Amygdala (tissue), 56 donors: Measurements from ENCODE around the gene ARHGEF33.

Source experiments
- DNase-seq, 56 donors: peaks; one replicate each; lab custom pipeline; 2025; lab: John Stamatoyannopoulos, UW

ARHGEF33 gene

DNA sequence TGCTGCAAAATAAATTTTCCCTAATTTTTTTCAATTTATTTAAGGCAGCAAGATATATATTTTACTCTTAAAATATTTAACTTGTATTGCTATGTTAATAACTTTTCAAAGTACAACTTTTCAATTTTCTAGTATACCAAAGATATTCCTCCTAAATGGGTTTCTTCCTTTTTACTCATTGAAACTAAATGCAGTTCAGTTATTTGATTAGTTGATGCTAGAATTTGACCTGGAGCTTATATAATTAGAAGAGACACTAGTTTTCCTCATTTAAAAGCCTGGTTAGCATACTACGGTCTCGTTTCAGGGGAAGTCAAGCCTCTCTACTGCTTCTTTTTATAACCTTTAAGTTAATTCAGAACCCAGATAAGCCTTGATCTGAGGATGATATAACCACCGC lies at the start of gene ARHGEF33:
TSS of gene ARHGEF33 (plus strand) at position 301 of the 400 bp plus-strand sequence. CDS start 29,573 bp downstream, outside the sequence.
- no peak for DNase-seq

DNA sequence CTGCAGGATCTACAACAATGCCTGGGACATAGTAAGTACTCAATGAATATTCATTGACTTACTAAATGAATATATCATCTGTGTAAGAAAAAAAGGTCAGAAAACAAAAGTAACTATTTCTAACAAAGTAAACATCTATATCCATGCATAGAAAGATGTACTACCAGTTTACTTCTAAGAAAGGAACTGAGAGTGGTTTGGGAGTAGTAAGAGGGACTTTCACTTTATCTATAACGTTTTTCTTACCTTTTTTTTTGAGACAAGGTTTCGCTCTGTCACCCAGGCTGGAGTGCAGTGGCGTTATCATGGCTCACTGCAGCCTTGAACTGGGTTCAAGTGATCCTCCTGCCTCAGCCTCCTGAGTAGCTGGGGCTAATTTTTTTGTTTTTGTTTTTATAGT lies 39.6 kb upstream of the ARHGEF33 start:
- no peak for DNase-seq

DNA sequence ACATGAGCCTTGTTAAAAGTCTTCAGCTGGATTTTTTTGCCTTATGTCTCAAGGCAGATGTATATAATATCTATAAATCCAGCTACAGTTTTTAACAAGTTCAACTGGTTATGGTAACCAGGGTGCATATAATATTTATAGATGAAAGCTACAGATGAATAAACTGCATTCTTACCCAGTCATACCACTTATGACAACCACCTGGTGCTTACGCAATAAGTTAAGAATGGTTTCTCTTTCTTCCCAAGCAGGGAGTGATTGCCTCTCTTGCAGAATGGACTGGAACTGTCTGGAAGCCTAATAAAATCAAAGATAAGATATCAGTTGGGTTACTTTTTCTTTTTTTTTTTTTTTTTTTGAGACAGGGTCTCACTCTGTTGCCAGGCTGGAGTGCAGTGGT lies 33.5 kb upstream of the ARHGEF33 start:
- no peak for DNase-seq

DNA sequence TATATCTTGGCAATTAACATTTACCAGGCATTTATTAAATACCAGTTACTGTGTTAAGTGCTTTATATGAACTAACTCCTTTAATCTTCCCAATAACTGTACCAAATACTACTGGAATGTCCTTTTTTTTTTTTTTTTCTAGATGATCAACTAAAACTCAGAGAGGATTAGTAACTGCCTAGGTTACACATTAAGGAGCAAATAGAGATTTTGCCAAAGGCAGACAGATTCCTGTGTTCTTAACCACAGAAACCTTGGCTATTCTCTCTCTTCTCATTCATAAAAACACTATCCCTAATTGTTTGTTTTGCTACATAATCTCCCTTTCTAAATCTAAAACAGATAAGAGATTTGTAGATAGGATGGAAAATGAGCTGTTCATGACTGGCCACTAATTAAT lies 27.2 kb upstream of the ARHGEF33 start:
- DNase-seq: no peak

DNA sequence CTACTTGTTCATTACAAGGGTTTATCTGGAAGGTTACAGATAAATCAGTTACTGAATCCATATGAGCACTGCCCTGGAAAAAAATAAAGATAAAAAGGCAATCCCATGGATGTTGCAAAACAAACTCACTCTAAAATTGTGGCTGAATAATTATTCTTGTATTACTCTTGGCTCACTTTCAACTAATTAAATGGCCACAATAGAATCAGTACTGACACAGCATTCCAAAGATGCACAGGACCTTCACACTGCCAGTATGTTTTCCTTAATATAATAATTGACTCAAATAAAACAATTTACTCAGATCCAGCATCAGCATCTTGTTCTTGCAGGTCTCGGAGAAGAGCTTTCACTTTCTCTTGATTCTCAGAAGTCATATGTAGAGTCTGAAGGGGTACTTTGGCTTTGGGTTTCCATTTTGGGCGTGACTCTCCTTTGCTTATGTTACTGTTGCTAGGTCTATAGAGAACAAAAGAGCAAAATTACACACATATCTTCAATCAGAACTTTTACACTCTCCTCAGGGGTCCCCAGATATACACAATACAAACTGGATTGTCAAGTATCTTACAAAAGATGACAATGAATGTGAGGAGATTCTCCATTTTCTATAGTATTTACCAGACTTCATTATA lies 26.5 kb upstream of the ARHGEF33 start:
- no peak for DNase-seq

DNA sequence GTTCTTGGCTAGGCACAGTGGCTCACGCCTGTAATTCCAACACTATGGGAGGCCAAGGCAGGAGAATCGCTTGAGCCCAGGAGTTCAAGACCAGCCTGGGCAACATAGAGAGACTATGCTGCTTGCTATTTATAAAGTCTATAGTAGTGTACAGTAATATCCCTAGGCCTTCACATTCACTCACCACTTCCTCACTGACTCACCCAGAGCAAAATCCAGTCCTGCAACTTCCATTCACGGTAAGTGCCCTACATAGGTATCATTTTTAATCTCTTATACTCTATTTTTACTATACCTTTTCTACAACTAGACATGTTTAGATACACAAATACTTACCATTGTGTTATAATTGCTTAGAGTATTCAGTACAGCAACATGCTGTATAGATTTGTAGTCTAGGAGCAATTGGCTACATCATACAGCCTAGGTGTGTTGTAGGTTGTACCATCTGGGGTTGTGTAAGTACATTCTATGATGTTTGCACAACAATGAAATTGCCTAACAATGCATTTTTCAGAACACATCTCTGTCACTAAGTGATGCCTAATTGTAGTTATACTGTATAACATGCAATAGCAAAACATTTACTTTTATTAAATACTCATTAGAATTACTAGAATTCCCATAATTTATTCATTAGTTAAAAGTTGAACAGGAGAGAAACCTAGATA lies 22.8 kb upstream of the ARHGEF33 start:
- no peak for DNase-seq

DNA sequence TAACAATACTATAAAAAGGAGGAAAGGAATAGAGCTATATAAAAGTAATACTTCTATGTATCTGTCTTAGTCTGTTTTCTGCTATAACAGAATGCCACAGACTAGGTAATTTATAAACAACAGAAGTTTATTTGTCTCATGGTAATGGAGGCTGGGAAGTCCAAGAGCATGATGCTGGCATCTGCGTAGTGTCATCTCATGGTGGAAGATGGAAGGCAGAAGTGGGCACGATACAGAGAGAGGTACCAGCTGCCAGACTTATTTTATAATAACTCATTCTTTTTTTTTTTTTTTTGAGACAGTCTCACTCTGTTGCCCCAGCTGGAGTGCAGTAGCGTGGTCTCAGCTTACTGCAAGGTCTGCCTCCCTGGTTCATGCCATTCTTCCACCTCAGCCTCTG lies 18.2 kb upstream of the ARHGEF33 start:
- DNase-seq: no peak

DNA sequence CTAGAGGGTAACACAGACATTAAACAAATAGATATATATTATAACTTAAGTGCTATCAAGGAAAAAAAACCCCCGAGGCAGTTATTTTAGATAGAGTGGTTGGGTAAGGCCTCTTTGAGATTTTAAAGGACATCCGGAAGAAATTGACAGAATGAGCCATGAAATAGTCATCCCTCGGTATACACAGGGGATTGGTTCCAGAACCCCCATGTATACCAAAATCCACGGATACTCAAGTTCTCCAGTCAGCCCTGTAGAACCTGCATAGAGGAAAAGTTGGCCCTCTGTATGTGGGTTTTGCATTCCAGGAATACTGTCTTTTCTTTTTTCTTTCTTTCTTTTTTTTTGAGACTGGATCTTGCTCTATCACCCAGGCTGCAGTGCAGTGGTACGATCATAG lies 15.9 kb upstream of the ARHGEF33 start:
- DNase-seq: no peak

DNA sequence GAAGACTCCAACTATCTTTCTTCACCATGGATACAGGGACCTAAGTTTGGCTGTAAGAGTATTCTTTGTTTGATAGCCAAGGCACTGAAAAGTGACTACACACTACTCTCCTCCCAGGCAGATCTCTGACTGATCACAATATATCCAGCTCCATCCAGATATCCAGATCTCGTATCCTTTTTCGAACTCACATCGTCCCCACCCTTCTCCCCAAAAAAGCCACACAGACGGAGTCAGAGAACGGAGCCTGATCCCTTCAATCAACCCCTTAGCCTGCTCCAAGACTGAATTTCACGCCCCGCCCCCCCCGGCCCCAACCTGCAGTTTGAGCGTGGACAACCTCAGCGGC lies 14.5 kb upstream of the ARHGEF33 start:
- DNase-seq: peak in 2 of 56 donors; percentile 48 to 66

DNA sequence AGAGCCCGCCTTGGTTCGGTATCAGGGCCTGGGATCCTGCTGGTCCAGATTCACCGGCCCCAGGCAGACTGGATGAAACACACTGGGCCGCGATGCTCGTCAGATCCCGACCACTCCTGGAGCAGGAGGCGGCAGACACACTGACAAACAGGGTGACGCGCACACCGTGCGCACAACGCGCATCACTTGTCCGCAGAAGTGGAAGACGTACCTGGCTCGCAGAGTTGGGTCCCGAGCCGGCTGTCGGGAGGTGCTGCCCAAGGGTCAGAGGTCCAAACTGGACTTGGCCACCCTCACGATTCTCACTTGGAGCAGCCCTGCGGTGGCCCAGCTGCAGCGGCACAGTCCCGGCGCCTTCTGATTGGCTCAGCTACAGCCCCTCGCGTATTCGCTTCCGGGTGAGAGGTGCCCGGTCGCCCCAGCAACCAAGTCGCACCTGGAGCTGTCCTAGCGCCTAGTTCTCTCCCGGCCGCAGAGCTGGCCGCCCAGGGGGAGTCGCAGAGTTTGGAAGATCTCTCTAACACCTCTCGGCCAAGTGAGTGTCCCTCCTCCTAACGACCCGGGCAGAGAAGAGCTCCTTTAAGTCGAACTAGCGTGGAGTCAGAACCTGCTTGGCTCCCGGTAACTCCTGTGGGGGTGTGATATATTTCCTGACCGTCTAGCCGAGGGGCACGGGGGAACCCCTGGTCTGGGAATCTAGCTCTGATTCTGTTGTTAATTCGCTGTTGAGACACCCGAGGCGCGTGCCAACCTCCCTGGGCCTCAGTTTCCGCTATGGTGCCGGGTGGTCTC lies 13.9 kb upstream of the ARHGEF33 start, which contains the start of the genes DHX57 and MORN2:
TSS of gene DHX57 (minus strand) at position 359 of the 792 bp plus-strand sequence. CDS start 7,529 bp downstream, outside the sequence.
TSS of gene MORN2 (plus strand) at position 401 of the 792 bp plus-strand sequence.
- DNase-seq: peak; percentile 31 to 89 (median 76)

DNA sequence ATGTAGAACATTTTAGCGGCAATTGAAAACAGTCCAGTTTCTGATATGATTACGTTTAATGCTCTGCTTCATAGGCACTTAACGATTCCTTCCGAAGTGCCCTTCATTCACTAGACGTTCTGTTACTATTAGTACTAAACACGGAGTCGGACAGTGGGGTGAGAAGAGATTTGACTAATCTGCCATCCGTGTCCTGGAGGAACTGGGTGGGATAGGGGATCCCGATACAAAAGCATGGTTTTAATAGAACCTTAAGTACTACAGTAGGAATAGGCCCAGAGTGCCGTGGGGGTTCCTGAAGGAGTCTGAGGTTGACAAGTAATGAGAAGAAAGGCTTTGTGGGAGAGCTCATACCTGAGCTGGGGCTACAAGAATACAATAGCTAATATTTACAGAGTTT lies 13.3 kb upstream of the ARHGEF33 start:
- no peak for DNase-seq

DNA sequence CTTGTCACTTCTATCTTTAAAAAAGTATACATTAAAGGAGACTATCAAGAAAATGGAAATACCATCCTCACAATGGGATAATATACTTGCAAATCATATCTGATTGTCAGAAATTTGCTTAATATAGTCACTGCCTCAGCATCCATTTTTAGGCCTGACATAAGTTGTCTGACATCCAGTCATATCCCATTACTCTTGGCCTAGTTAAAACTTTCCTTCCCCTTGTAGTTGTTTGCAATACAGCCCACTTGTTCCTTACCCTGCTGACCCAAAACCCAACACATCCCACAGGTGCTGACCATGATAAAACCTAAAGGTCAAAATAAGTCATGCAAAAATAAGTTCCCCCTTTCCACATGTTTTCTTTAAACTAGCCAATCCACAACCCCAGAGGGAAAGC lies 3.6 kb upstream of the ARHGEF33 start:
- DNase-seq: no peak

DNA sequence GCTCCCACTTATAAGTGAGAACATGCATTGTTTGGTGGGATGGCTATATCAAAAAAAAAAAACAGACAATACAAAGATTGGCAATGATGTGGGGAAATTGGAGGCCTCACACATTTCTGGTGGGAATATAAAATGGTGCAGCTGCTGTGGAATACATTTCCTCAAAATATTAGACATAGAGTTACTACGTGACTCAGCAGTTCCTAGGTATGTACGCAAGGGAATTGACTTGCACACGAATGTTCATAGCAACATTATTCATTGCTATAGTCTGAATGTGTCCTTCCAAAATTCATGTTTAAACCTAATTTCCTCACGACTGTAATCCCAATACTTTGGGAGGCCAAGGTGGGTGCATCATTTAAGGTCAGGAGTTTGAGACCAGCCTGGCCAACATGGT lies 2.3 kb upstream of the ARHGEF33 start:
- no peak for DNase-seq

DNA sequence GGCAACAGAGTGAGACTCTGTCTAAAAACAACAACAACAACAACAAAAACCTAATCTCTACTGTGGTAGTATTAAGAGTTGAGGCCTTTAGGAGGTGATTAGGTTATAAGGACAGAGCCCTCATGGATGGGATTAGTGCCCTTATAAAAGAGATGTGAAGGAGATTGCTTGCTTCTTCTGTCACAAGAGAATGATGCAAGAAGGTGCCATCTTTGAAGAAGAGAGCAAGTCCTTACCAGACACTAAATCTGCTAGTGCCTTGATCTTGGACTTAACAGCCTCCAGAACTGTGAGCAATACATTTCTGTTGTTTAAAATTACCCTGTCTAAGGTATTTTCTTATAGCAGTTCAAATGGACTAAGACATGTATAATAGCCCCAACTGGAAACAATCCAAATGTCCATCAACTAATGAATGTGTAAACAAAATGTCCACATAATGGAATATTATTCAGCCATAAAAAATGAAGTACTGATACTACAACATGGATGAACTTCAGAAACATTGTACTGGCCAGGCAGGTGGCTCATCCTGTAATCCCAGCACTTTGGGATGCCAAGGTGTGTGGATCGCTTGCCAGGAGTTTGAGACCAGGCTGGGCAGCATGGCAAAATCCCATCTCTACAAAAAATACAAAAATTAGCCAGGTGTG lies 1.6 kb upstream of the ARHGEF33 start:
- no peak for DNase-seq

DNA sequence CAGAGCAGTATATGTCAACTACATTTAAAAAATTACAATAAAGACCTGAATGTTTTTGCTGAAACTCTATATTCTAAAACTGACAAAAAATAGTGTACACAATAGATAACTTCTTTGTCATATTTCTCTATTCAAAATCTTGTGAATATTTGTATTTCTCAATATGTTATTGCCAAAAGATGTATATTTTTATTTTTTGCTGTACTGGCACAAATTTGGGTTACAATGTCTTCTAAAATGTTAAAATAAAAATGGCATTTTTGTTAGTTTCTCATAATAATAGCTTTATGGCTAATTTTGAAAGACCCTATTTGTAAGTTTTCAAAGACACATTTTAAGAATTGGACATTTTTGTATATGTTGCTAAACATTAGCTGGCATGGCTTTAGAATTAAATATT lies 630 bp upstream of the ARHGEF33 start:
- DNase-seq: no peak

DNA sequence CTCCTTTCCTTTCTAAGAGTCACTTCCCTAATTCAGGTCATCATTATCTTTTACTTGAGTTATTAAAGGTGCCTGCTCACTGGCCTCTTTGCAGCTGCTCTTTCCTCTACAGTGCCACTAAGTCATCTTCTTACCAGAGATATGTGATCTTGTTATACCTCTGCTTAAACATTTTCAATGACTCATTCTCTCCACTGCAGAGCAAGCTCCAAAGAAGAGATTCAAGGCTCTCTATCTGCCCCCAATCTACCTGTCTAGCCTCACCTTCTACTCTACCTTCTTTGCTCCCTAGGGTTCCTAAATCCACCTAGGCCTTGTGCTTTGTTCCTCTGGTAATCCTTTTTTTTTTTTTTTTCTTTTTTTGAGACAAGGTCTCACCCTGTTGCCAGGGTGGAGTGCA lies 3.1 kb downstream of the ARHGEF33 start:
- no peak for DNase-seq

DNA sequence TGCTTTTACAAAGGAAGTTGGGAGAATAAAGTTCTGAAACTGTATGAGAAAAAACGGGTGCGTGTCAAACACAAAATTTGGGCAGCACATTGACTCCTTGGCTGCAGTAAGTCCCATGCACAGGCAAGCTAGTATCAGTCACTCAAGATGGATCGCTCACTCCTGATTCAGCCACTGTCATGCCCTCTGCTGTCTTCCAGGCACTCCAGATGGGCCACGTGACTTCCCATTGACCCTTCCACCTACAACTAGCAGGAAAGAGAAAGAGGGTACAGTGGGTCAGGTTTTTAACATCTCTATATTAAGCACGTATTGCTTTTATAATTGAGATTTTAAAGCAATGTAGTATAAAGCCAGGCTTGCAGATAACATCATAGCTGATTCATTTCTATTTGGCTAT lies 8.6 kb downstream of the ARHGEF33 start:
- no peak for DNase-seq

DNA sequence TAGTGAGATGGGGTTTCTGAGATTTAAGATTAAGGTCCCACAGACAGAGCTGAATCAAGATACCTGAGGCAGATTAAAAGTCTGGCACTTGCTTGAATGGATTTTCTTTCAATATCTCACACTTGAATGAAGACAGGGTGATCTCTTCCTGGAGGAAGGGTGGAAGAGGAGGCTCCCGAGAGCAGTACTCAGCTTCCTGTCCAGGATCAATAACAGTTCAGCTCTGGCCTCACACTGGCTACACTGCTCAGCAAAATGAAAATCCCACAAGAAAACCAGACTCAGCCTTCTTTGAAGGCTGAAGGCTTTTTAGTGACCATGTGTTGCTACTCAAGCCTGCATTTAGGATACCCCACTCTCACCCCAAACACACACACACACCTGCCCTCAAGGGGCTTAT lies 11.1 kb downstream of the ARHGEF33 start:
- no peak for DNase-seq

DNA sequence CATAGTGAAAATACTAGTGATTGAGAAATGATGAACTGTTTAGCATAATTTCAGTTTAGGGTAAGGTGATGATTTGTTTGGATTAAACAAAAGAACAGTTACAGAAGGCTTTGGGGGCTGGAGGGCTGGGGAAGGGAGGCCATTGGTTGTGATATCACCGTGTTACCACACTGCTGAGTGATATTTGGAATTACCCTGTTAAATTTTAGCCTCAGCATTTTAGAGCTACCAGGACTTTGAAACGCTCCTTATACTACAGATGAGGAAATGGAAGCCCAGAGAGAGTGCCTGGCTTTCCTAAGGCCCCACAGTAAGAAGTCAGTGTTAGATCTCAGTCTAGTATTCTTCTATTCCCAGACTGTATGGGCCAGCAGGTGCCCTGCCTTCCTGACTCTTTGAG lies 15.6 kb downstream of the ARHGEF33 start:
- DNase-seq: no peak

DNA sequence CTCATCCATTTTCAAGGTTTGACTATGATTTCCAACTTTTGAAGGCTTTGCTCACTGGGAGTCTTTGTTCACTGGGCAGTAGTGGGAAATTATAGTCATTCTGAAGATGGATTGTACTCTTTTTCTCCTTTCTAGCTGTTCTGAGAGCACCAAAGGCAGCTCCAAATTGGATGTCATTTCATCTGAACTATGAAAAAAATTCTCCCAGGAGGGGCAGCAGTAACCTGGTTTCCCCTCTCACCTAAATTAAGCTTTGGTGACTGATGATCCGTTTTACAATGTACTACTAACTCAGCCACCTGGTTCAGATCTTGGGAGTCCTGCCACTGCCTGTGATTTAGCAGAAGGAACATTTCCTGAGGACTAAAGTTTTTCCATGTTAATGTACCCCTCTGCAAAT lies 17.6 kb downstream of the ARHGEF33 start:
- no peak for DNase-seq
